ENCODE results near the gene CLASRP. TPM values are rescaled to one million over a fixed set of nuclear protein-coding genes. Genes with fewer than 3 reads are reported as not detected.
A peak's percentile ranks its signal among the peaks of the same experiment; 100 is the strongest.

CLASRP gene
- total and polyA plus RNA-seq, 9 of the 15 experiments (the other 6 are each of a cell fraction or from before 2014, with no cell fraction given) = 0.94 to 86.3 (median 44.0) TPM

DNA sequence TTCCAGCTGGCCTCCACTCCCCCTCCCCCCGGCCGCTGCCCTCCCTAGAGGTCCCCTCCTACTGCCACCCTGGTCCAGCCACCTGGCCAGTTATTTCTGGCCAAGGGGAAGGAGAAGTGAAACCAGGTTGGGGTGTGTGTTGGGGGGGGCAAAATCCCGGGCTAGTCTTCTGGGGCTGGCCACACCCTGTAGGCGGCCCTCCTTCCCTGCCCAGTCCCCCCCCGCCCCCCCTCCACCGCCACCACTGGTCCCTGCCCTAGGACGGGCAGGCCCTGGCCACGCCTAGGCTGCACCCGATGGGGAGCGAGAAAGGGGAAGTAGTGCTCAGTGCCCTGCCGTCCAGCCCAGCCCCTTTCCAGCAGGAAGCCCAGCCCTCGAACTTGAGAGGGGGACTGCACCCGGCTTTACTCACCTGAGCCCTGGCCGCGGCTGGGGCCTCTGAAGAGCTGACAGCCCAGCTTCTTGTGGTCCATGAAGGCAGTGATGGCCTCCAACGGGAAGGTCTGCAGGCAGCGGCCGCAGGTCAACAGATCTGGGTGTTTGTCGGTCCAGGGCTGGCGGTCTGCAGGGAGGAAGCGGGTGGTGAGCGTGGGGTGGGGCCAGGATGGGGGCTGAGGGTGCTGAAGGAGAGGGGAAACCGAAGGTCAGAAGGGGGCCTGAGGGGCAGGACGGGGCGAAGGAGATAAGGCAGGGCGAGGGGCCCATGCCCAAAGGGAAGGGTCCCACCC, 36.6 kb downstream of the CLASRP start:
- CTCF ChIA-PET (ENCODE audit: low intra/inter-chr PET ratio) = interaction anchor here (0.7 kb wide), 1 partner anchor 297 kb away, joined by 3 read pairs; no protein-coding TSS in a partner anchor
- ATAC-seq (peak; percentile 76), FAIRE-seq (peak; percentile 83), DNase-seq (ENCODE audit: extremely low read depth in 1 of 4, low spot score in 3 of 4) (peak; percentile 83 to 92 (median 88))
- H2AFZ ChIP-seq (ENCODE audit: low read depth, low read length) = peak overlapping the region; percentile 80
- intact Hi-C loops (cut with micrococcal nuclease) (no loop called here), in situ Hi-C loops (cut with MboI) (no loop called here)
- POLR2A ChIA-PET = interaction anchor here (0.6 to 0.9 kb wide), 3 partner anchors 17 to 105 kb away, joined by 3 to 5 read pairs (median 3); partner anchors contain the start of gene PPP1R37
- 0 out of 2 replicates have a peak, but pooled peaks cover 3% of the 10 kb centered on the region for H4K20me1 ChIP-seq (replicated peaks; ENCODE audit: control insufficient read depth, insufficient read depth, low read length)
- peaks cover 34% of the 10 kb centered on the region; the same call in 2 of the 3 replicates for H3K36me3 ChIP-seq (ENCODE audit: control insufficient read depth, insufficient read depth, low read length)
- peak overlapping the region; percentile 77 for H3K4me3 ChIP-seq
- peak overlapping the region; percentile 43 to 92 for H3K9ac ChIP-seq (ENCODE audit: insufficient read depth in 1 of 2, low read depth in 2 of 2, low read length in 2 of 2)
- peak overlapping the region; percentile 79 for H3K27ac ChIP-seq (ENCODE audit: extremely low read depth, low read depth, low read length)
- no TSS peak for BruUV-seq (replicated peaks)
- 0% methylated on average over 19 of the region's 26 CpGs for WGBS (ENCODE audit: insufficient coverage, low coverage, missing lambda C conversion rate)
- peaks cover 42% of the 10 kb centered on the region for H3K79me2 ChIP-seq (ENCODE audit: control insufficient read depth, insufficient read depth, low read length)
- no peaks in the 10 kb centered on the region for H3K27me3 ChIP-seq (ENCODE audit: control insufficient read depth in 2 of 2, insufficient read depth in 2 of 2, low read length in 2 of 2)
- H3K9me3 ChIP-seq (replicated peaks; ENCODE audit: control insufficient read depth, insufficient read depth, low read depth, low read length) = no peaks in the 10 kb centered on the region
- H3K4me2 ChIP-seq (ENCODE audit: insufficient read depth, low read length) = peak overlapping the region; percentile 74
- H3K9me1 ChIP-seq (ENCODE audit: control insufficient read depth, insufficient read depth, low read length) = no peaks in the 10 kb centered on the region
- H3K4me1 ChIP-seq (replicated peaks in 1 of 2; ENCODE audit: control insufficient read depth in 2 of 2, insufficient read depth in 2 of 2, low read length in 2 of 2) = peaks cover 25 to 57% of the 10 kb centered on the region in 2 experiments
- no peak for TF ChIP-seq PCBP2 (IDR thresholded peaks at IDR 0.05; ENCODE audit: low read depth, low read length, poor library complexity, severe bottlenecking)
- TF ChIP-seq RBM22 (IDR thresholded peaks at IDR 0.05; ENCODE audit: low read depth, low read length, poor library complexity, severe bottlenecking) = peak; percentile 1
- 0 out of 2 replicates have a peak, but pooled peaks have one; percentile 28 for TF ChIP-seq SMARCE1 (IDR thresholded peaks at IDR 0.05)
- no peak for TF ChIP-seq SMARCC2 (IDR thresholded peaks at IDR 0.05; ENCODE audit: low read depth)
- TF ChIP-seq, protein P1, sequence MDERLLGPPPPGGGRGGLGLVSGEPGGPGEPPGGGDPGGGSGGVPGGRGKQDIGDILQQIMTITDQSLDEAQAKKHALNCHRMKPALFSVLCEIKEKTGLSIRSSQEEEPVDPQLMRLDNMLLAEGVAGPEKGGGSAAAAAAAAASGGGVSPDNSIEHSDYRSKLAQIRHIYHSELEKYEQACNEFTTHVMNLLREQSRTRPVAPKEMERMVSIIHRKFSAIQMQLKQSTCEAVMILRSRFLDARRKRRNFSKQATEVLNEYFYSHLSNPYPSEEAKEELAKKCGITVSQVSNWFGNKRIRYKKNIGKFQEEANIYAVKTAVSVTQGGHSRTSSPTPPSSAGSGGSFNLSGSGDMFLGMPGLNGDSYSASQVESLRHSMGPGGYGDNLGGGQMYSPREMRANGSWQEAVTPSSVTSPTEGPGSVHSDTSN (CRISPR knock-in tag; IDR thresholded peaks at IDR 0.05; ENCODE audit: low read depth) = no peak
- TF ChIP-seq, protein P1 (tag; conservative IDR thresholded peaks at IDR 0.05; ENCODE audit: low read depth) = no peak
- no peak for TF ChIP-seq FOXA3 (CRISPR knock-in tag; conservative IDR thresholded peaks at IDR 0.05 in 1 of 2, IDR thresholded peaks at IDR 0.05 in 1 of 2)
- peak; percentile 73 for TF ChIP-seq ZFP36 (IDR thresholded peaks at IDR 0.05; ENCODE audit: low read depth, low read length, partially characterized antibody)
- no peak for TF ChIP-seq SRSF1 (IDR thresholded peaks at IDR 0.05; ENCODE audit: low read depth, low read length)
- no peak for TF ChIP-seq FUS (optimal IDR thresholded peaks at IDR 0.05; ENCODE audit: low read depth, low read length)
- TF ChIP-seq MCM3 (IDR thresholded peaks at IDR 0.05) = no peak
- TF ChIP-seq ZNF133 (CRISPR knock-in tag; IDR thresholded peaks at IDR 0.05) = no peak
- no peak for TF ChIP-seq CHCHD3 (CRISPR knock-in tag; IDR thresholded peaks at IDR 0.05)
- TF ChIP-seq, protein P2, sequence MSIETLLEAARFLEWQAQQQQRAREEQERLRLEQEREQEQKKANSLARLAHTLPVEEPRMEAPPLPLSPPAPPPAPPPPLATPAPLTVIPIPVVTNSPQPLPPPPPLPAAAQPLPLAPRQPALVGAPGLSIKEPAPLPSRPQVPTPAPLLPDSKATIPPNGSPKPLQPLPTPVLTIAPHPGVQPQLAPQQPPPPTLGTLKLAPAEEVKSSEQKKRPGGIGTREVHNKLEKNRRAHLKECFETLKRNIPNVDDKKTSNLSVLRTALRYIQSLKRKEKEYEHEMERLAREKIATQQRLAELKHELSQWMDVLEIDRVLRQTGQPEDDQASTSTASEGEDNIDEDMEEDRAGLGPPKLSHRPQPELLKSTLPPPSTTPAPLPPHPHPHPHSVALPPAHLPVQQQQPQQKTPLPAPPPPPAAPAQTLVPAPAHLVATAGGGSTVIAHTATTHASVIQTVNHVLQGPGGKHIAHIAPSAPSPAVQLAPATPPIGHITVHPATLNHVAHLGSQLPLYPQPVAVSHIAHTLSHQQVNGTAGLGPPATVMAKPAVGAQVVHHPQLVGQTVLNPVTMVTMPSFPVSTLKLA (conservative IDR thresholded peaks at IDR 0.05) = peak; percentile 46 to 59; a peak in 2 of 4 replicates
- TF ChIP-seq HMG20A (CRISPR knock-in tag; conservative IDR thresholded peaks at IDR 0.05) = no peak
- TF ChIP-seq ZNF589 (CRISPR knock-in tag; IDR thresholded peaks at IDR 0.05; ENCODE audit: low read depth) = no peak
